Psoas muscle (tissue), 8 donors: ENCODE results near the gene FAM187B. TPM values are rescaled to one million over a fixed set of nuclear protein-coding genes. Genes with fewer than 3 reads are reported as not detected.

ENCODE experiments used
- ATAC-seq, 4 donors: fragments of 200-7000 bp; cut with Tn5 transposase; one replicate each; pipeline ENCODE4 v1.9.1; 2020; ENCODE audit warnings: moderate library complexity in 3 of 4, mild to moderate bottlenecking in 2 of 4
- DNase-seq, 2 donors: peaks; one replicate each; pipeline ENCODE4 v3.0.0-alpha.2; 2020
- H3K27ac ChIP-seq: fragments of 200-600 bp; one replicate; pipeline ENCODE4 v1.8.0; 2022
- H3K27me3 ChIP-seq, 3 donors: fragments of 200-600 bp in 1 of 3; one replicate each; pipeline versions ENCODE4 v1.6.1 to v1.8.0; 2013 to 2022; ENCODE audit warnings: low read length in 2 of 3, mild to moderate bottlenecking in 2 of 3, moderate library complexity in 1 of 3; ENCODE audit not compliant: insufficient read depth in 3 of 3
- H3K36me3 ChIP-seq, 2 donors: fragments of 200-600 bp in 1 of 2; one replicate each; pipeline versions ENCODE4 v1.6.1 to v1.8.0; 2013 to 2022; ENCODE audit warnings: low read depth in 1 of 2, mild to moderate bottlenecking in 1 of 2, moderate library complexity in 1 of 2; ENCODE audit not compliant: insufficient read depth in 1 of 2
- H3K4me1 ChIP-seq: fragments of 200-600 bp; one replicate; pipeline ENCODE4 v1.8.0; 2022
- H3K4me3 ChIP-seq: fragments of 200-600 bp; one replicate; pipeline ENCODE4 v1.8.0; 2022; ENCODE audit warnings: mild to moderate bottlenecking
- H3K9me3 ChIP-seq: fragments of 200-600 bp; one replicate; pipeline ENCODE4 v1.8.0; 2022
- CTCF ChIP-seq: fragments of 200-600 bp; IDR thresholded peaks from one replicate; pipeline ENCODE4 v1.8.0; 2022; ENCODE audit warnings: antibody characterized with exemption
- WGBS, 3 donors: extraction: QIAGEN DNeasy Blood & Tissue Kit; methylation state at CpG; one replicate each; pipeline versions ENCODE4 v1.1.6 to v1.1.7; 2013; 5-methylcytosine and 5-hydroxymethylcytosine counted together
- intact Hi-C, 2 donors: fragments of 100-400 bp; cut with DNase I; formaldehyde crosslinking; loops; one replicate each; pipeline versions ENCODE4 v1.11.0 to v1.14.2; 2022
- polyA plus RNA-seq, 3 donors: library from polyadenylated mRNA; stranded (reverse); fragments of 200-250 nt; gene quantifications; one replicate each; pipeline ENCODE4 v1.2.3, GENCODE V29; 2013
- total RNA-seq, 4 donors: library from RNA; stranded (reverse); fragmentation: NEBNext Ultra II Directional in 2 of 4; extraction: Animal tissue kit (Norgen Biotek cat#: 25700) in 2 of 4; gene quantifications; one replicate each; pipeline versions ENCODE4 v1.2.1 to v1.2.4, GENCODE V29; 2021 to 2023
- donor health status: healthy with polysubstance abuse.
- donor health status: DM: no; HTN: no; CAD: no; lungs with moderate emphysema.
- donor health status: Bipolar disorder and iron deficiency.
- donor health status: healthy.
- donor health status: DM: yes; HTN: yes; CAD: no.
- donor health status: DM: no; HTN: no; CAD: no.
- donor health status: DM: no; HTN: no; CAD: no.
- donor health status: DM: yes; HTN: yes; CAD: no.

Gene FAM187B
- total and polyA plus RNA-seq, 7 donors, result 0.03 TPM; not detected in 6

GRCh38 chr19:35262101-35262761 lies 33.7 kb upstream of the FAM187B start:
- no peak overlapping the region for H3K27ac ChIP-seq
- peaks cover 0 to 2% (median 0%) of the 10 kb centered on the region in 3 donors for H3K27me3 ChIP-seq
- intact Hi-C loops, result loop anchor here (10.0 kb wide), 2 partner anchors 117 to 197 kb away; partner anchors contain the start of gene FXYD7 (in 1 of the 2)
- DNase-seq, result peak in 1 of 2 donors; percentile 55
- H3K36me3 ChIP-seq, result no peaks in the 10 kb centered on the region
- peak in 1 of 4 donors; percentile 31 for ATAC-seq
- peaks cover 24% of the 10 kb centered on the region for H3K4me1 ChIP-seq
- no peaks in the 10 kb centered on the region for H3K9me3 ChIP-seq
- H3K4me3 ChIP-seq, result no peak overlapping the region
- WGBS, 3 donors, result 29 to 45% (median 35%) methylated on average over 17 of the region's 17 CpGs
- no peak for TF ChIP-seq CTCF

GRCh38 chr19:35261356-35262100 lies 33.0 kb upstream of the FAM187B start:
- peaks cover 19% of the 10 kb centered on the region for H3K4me1 ChIP-seq
- no peaks in the 10 kb centered on the region for H3K36me3 ChIP-seq
- no peak overlapping the region for H3K27ac ChIP-seq
- ATAC-seq, result peak in 1 of 4 donors; percentile 9
- no peak overlapping the region for H3K4me3 ChIP-seq
- no peak for TF ChIP-seq CTCF
- H3K27me3 ChIP-seq, result peaks cover 0 to 9% (median 0%) of the 10 kb centered on the region in 3 donors
- no peaks in the 10 kb centered on the region for H3K9me3 ChIP-seq
- intact Hi-C loops, result loop anchor here (10.0 kb wide), 2 partner anchors 117 to 197 kb away; partner anchors contain the start of gene FXYD7 (in 1 of the 2)
- peak in 1 of 2 donors; percentile 48 for DNase-seq
- 49 to 66% (median 55%) methylated on average over 12 of the region's 12 CpGs for WGBS, 3 donors

- TF ChIP-seq CTCF, result no peak
- no peak for DNase-seq
- no peak for ATAC-seq
- intact Hi-C loops, result loop anchor here (10.0 kb wide), 2 partner anchors 116 to 196 kb away; partner anchors contain the start of gene FXYD7 (in 1 of the 2)
- H3K36me3 ChIP-seq, result no peaks in the 10 kb centered on the region
- H3K27me3 ChIP-seq, result peaks cover 0 to 12% (median 2%) of the 10 kb centered on the region in 3 donors
- WGBS, 3 donors, result 68 to 76% (median 72%) methylated on average over 10 of the region's 10 CpGs
- H3K4me1 ChIP-seq, result peaks cover 12% of the 10 kb centered on the region
- no peak overlapping the region for H3K27ac ChIP-seq
- no peaks in the 10 kb centered on the region for H3K9me3 ChIP-seq
- no peak overlapping the region for H3K4me3 ChIP-seq
Observed at GRCh38 chr19:35260694-35261304, 32.3 kb upstream of the FAM187B start.

- 66 to 80% (median 69%) methylated on average over 9 of the region's 9 CpGs for WGBS, 3 donors
- ATAC-seq, result no peak
Observed at GRCh38 chr19:35257113-35257461, 28.5 kb upstream of the FAM187B start.

More at GRCh38 chr19:35257113-35257461, 28.5 kb upstream of the FAM187B start:
- peaks cover 0 to 24% (median 2%) of the 10 kb centered on the region in 3 donors for H3K27me3 ChIP-seq
- no peak overlapping the region for H3K4me3 ChIP-seq
- H3K36me3 ChIP-seq, result no peaks in the 10 kb centered on the region
- TF ChIP-seq CTCF, result no peak
- intact Hi-C loops, result no loop called here
- H3K27ac ChIP-seq, result no peak overlapping the region
- no peak for DNase-seq
- no peaks in the 10 kb centered on the region for H3K4me1 ChIP-seq
- H3K9me3 ChIP-seq, result no peaks in the 10 kb centered on the region
